Esophagus muscularis mucosa (tissue), 4 donors: ENCODE measurements around the gene ANKRD44. TPM values are rescaled to one million over a fixed set of nuclear protein-coding genes. Genes with fewer than 3 reads are reported as not detected.

Experiments
- DNase-seq: peaks from one replicate; pipeline ENCODE4 v3.0.0-alpha.2; 2017; ENCODE audit errors: extremely low spot score
- H3K27ac ChIP-seq, 4 donors: fragments of 200-600 bp; sonication (generic); replicated peaks in 1 of 4; 1 replicate in 3 of 4; 2 replicates in 1 of 4; pipeline ENCODE4 v1.5.1; 2016 to 2019; ENCODE audit warnings: mild to moderate bottlenecking in 1 of 4
- H3K27me3 ChIP-seq, 4 donors: fragments of 200-600 bp; sonication (generic); one replicate each; pipeline versions ENCODE4 v1.5.1 to v1.6.0; 2016 to 2019
- H3K36me3 ChIP-seq, 4 donors: fragments of 200-600 bp; sonication (generic); one replicate each; pipeline ENCODE4 v1.5.1; 2016 to 2019
- H3K4me1 ChIP-seq, 4 donors: fragments of 200-600 bp; sonication (generic); one replicate each; pipeline ENCODE4 v1.5.1; 2016 to 2019
- H3K4me3 ChIP-seq, 4 donors: fragments of 200-600 bp; sonication (generic); 1 replicate in 2 of 4; 2 replicates in 2 of 4; pipeline ENCODE4 v1.5.1; 2016 to 2019; ENCODE audit warnings: mild to moderate bottlenecking in 4 of 4, moderate library complexity in 1 of 4
- H3K9me3 ChIP-seq, 4 donors: fragments of 200-600 bp; sonication (generic); 1 replicate in 3 of 4; 2 replicates in 1 of 4; pipeline ENCODE4 v1.5.1; 2016 to 2019
- CTCF ChIP-seq, 3 experiments: fragments of 200-600 bp in 2 of 3; fragments of 450-650 bp in 1 of 3; sonication (generic) in 2 of 3; IDR thresholded peaks; one replicate each; pipeline ENCODE4 v1.5.1; 2017 to 2019; ENCODE audit warnings: antibody characterized with exemption in 3 of 3, mild to moderate bottlenecking in 2 of 3, moderate library complexity in 1 of 3
- EP300 ChIP-seq: sonication (generic); formaldehyde crosslinking; IDR thresholded peaks from one replicate; pipeline ENCODE4 v1.6.1; 2017; ENCODE audit warnings: antibody characterized with exemption
- POLR2A ChIP-seq: fragments of 450-650 bp; IDR thresholded peaks from one replicate; pipeline ENCODE4 v1.6.1; 2017; ENCODE audit warnings: antibody characterized with exemption, moderate library complexity, mild to moderate bottlenecking, low read depth
- POLR2AphosphoS5 ChIP-seq, 2 donors: sonication (generic); formaldehyde crosslinking; IDR thresholded peaks; one replicate each; pipeline ENCODE4 v1.6.1; 2017; ENCODE audit warnings: antibody characterized with exemption in 2 of 2
- WGBS: methylation state at CpG from one replicate; pipeline ENCODE4 v1.1.5; 2018; 5-methylcytosine and 5-hydroxymethylcytosine counted together
- intact Hi-C: fragments of 100-400 bp; cut with DNase I; formaldehyde crosslinking; loops from one replicate; pipeline ENCODE4 v1.15.1; 2023
- total RNA-seq, 4 donors: library from RNA; depleted of rRNA; stranded (reverse); fragments of >200 nt; gene quantifications; one replicate each; pipeline versions ENCODE4 v1.1.0 to v1.2.1, GENCODE V29; 2016

Gene ANKRD44
- total RNA-seq, 4 donors from 2014 or later, result 41.4 to 76.6 (median 48.1) TPM

GRCh38 chr2:197159661-197160211, 150.8 kb downstream of the ANKRD44 start:
- Histone ChIP-seq H3K4me1 (peaks cover 5 to 54% (median 49%) of the 10 kb centered on the region in 4 donors), H3K36me3 (no peaks in the 10 kb centered on the region), H3K27me3 (no peaks in the 10 kb centered on the region), H3K9me3 (no peaks in the 10 kb centered on the region), H3K27ac (peak overlapping the region; percentile 22 to 59 (median 52)), H3K4me3 (no peak overlapping the region)
- no peak for DNase-seq
- intact Hi-C loops, result no loop called here
- TF ChIP-seq POLR2A (no peak), CTCF (IDR thresholded peaks at IDR 0.05) (no peak), EP300 (no peak)
- 83% methylated on average over 4 of the region's 4 CpGs for WGBS

- TF ChIP-seq CTCF (IDR thresholded peaks at IDR 0.05) (no peak), POLR2A (no peak), POLR2AphosphoS5 (IDR thresholded peaks at IDR 0.05) (no peak), EP300 (no peak)
- no peak for DNase-seq
- Histone ChIP-seq H3K9me3 (no peaks in the 10 kb centered on the region), H3K4me3 (peak overlapping the region in 2 of 4 donors; percentile 3 to 8), H3K27me3 (no peaks in the 10 kb centered on the region), H3K36me3 (no peaks in the 10 kb centered on the region), H3K4me1 (peaks cover 0 to 46% (median 40%) of the 10 kb centered on the region in 4 donors), H3K27ac (peak overlapping the region; percentile 50 to 59 (median 54))
- 52% methylated on average over 7 of the region's 7 CpGs for WGBS
- intact Hi-C loops, result no loop called here
These were observed 151.7 kb downstream of the ANKRD44 start for GRCh38 chr2:197158591-197159550.

- Histone ChIP-seq H3K27me3 (no peaks in the 10 kb centered on the region), H3K4me1 (peaks cover 0 to 48% (median 43%) of the 10 kb centered on the region in 4 donors), H3K4me3 (peak overlapping the region in 2 of 4 donors; percentile 3 to 8), H3K36me3 (no peaks in the 10 kb centered on the region), H3K27ac (peak overlapping the region; percentile 50 to 59 (median 54)), H3K9me3 (no peaks in the 10 kb centered on the region)
- 77% methylated on average over 9 of the region's 9 CpGs for WGBS
- TF ChIP-seq POLR2AphosphoS5 (IDR thresholded peaks at IDR 0.05), result no peak
- no peak for TF ChIP-seq CTCF (IDR thresholded peaks at IDR 0.05)
- no peak for TF ChIP-seq EP300
- no peak for TF ChIP-seq POLR2A
- no peak for DNase-seq
- intact Hi-C loops, result no loop called here
These were observed 152.6 kb downstream of the ANKRD44 start for GRCh38 chr2:197157879-197158537.

- intact Hi-C loops, result no loop called here
- WGBS, result 75% methylated on average over 6 of the region's 6 CpGs
These were observed 153.8 kb downstream of the ANKRD44 start for GRCh38 chr2:197156771-197157170.

More at GRCh38 chr2:197156771-197157170, 153.8 kb downstream of the ANKRD44 start:
- DNase-seq, result no peak
- H3K4me3 ChIP-seq, result no peak overlapping the region
- peaks cover 6 to 61% (median 53%) of the 10 kb centered on the region in 4 donors for H3K4me1 ChIP-seq
- TF ChIP-seq POLR2AphosphoS5 (IDR thresholded peaks at IDR 0.05), result no peak
- TF ChIP-seq POLR2A, result no peak
- TF ChIP-seq CTCF (IDR thresholded peaks at IDR 0.05), result no peak
- no peak for TF ChIP-seq EP300
- H3K36me3 ChIP-seq, result no peaks in the 10 kb centered on the region
- no peaks in the 10 kb centered on the region for H3K9me3 ChIP-seq
- no peaks in the 10 kb centered on the region for H3K27me3 ChIP-seq
- H3K27ac ChIP-seq, result no peak overlapping the region
